PFSK-1 (cell line): ENCODE results near the gene CCDC194. TPM values are rescaled to one million over a fixed set of nuclear protein-coding genes. Genes with fewer than 3 reads are reported as not detected.

Experiments
- FOXP2 ChIP-seq: optimal IDR thresholded peaks from 2 replicates; pipeline ENCODE3; 2011; ENCODE audit warnings: borderline replicate concordance, control low read depth, inconsistent platforms; ENCODE audit not compliant: insufficient read depth; ENCODE audit errors: extremely low read length, extremely low read depth
- POLR2AphosphoS5 ChIP-seq: IDR thresholded peaks from 2 replicates; pipeline ENCODE4 v1.6.1; 2012; ENCODE audit warnings: low read depth, mild to moderate bottlenecking, control low read depth, low read length, moderate library complexity
- REST ChIP-seq, 2 experiments: IDR thresholded peaks; 2 replicates each; pipeline versions ENCODE4 v1.6.1 to v1.8.0; 2011 to 2012; ENCODE audit warnings: low read depth in 2 of 2, low read length in 2 of 2, control low read depth in 1 of 2, inconsistent platforms in 1 of 2, mild to moderate bottlenecking in 1 of 2, moderate library complexity in 1 of 2; ENCODE audit not compliant: insufficient read depth in 1 of 2
- SIN3A ChIP-seq: IDR thresholded peaks from 2 replicates; pipeline ENCODE4 v1.6.1; 2012; ENCODE audit warnings: mild to moderate bottlenecking, low read length, moderate library complexity, borderline replicate concordance; ENCODE audit not compliant: insufficient read depth
- TAF1 ChIP-seq: IDR thresholded peaks from 2 replicates; pipeline ENCODE4 v1.6.1; 2012; ENCODE audit warnings: low read length, control low read depth, borderline replicate concordance; ENCODE audit not compliant: insufficient read depth
- polyA plus RNA-seq: library from polyadenylated mRNA; unstranded; fragments of >200 nt; gene quantifications from one replicate; pipeline ENCODE4 v1.2.1, GENCODE V29; 2012; ENCODE audit warnings: low read depth, missing spikeins; ENCODE audit not compliant: insufficient read length

CCDC194 gene, protein sequence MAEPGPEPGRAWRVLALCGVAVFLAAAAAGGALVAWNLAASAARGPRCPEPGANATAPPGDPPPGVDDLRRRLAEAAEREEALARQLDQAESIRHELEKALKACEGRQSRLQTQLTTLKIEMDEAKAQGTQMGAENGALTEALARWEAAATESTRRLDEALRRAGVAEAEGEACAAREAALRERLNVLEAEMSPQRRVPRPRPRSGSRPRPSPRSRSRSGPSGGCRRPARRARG
- polyA plus RNA-seq = not detected

DNA sequence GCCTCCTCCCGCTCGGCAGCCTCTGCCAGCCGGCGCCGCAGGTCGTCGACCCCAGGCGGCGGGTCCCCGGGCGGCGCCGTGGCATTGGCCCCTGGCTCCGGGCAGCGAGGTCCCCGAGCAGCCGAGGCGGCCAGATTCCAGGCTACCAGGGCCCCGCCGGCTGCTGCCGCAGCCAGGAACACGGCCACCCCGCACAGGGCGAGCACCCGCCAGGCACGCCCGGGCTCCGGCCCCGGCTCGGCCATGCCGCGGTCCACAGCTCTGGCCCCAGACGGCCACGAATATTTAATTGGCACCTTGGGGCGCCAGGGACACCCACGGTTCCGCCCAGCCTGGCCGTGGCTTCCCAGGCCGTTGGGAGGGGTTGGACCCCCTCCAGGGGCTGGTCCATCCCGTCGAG lies at the start of gene CCDC194:
Gene CCDC194, minus strand, starts transcription at position 283 of the 400 bp plus-strand sequence. Its CDS starts 38 bp downstream, at position 245.
- TF ChIP-seq FOXP2 (no peak), POLR2AphosphoS5 (no peak), SIN3A (no peak), REST (IDR thresholded peaks at IDR 0.05; ENCODE audit: insufficient read depth in 1 of 2, low read depth in 2 of 2, low read length in 2 of 2) (no peak), TAF1 (no peak)

GRCh38 chr19:17441241-17442021 lies 47.4 kb upstream of the CCDC194 start:
- TF ChIP-seq TAF1 = no peak
- TF ChIP-seq FOXP2 = no peak

- TF ChIP-seq TAF1 = no peak
- no peak for TF ChIP-seq FOXP2
- TF ChIP-seq SIN3A = no peak
- TF ChIP-seq POLR2AphosphoS5 = no peak
- no peak for TF ChIP-seq REST (IDR thresholded peaks at IDR 0.05; ENCODE audit: insufficient read depth in 1 of 2, low read depth in 2 of 2, low read length in 2 of 2)
Measured at GRCh38 chr19:17436874-17437267, 42.9 kb upstream of the CCDC194 start.

- no peak for TF ChIP-seq TAF1
- TF ChIP-seq SIN3A = no peak
- no peak for TF ChIP-seq POLR2AphosphoS5
- no peak for TF ChIP-seq REST (IDR thresholded peaks at IDR 0.05; ENCODE audit: insufficient read depth in 1 of 2, low read depth in 2 of 2, low read length in 2 of 2)
- no peak for TF ChIP-seq FOXP2
Measured at GRCh38 chr19:17436094-17436873, 42.3 kb upstream of the CCDC194 start.

DNA sequence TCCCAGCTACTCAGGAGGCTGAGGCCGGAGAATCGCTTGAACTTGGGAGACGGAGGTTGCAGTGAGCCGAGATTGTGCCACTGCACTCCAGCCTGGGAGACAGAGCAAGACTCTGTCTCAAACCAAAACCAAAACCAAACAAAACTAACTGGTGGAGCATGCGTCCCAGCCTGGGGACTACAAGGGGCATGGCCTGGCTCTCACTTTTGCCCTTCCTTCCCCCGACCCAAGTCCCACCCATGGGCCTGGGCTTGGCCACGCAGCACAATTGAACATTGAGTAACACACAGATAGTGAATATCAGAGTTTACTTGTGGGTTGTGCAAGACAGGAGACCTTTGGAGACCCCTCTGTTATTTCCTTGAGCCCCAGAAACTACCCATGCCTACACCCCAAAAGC lies 41.2 kb upstream of the CCDC194 start:
- TF ChIP-seq POLR2AphosphoS5 (no peak), FOXP2 (no peak), TAF1 (no peak), SIN3A (no peak), REST (IDR thresholded peaks at IDR 0.05; ENCODE audit: insufficient read depth in 1 of 2, low read depth in 2 of 2, low read length in 2 of 2) (no peak)
